SK-N-SH (cell line): ENCODE results near the gene RHOT2.

Experiments
- EP300 ChIP-seq, 2 experiments: IDR thresholded peaks; 2 replicates each; pipeline versions ENCODE4 v1.4.0 to v1.6.1; 2012; ENCODE audit warnings: borderline replicate concordance in 1 of 2, low read depth in 1 of 2, low read length in 1 of 2
- EZH2phosphoT487 ChIP-seq: fragments of 200-600 bp; sonication (generic); IDR thresholded peaks from 2 replicates; pipeline ENCODE4 v1.6.1; 2017; ENCODE audit warnings: low read depth, mixed run types, mild to moderate bottlenecking, antibody characterized with exemption, moderate library complexity, borderline replicate concordance
- GABPA ChIP-seq: IDR thresholded peaks from 2 replicates; pipeline ENCODE4 v1.4.0; 2012; ENCODE audit warnings: low read depth, mild to moderate bottlenecking
- POLR2AphosphoS5 ChIP-seq: IDR thresholded peaks from 2 replicates; pipeline ENCODE4 v1.6.1; 2012; ENCODE audit warnings: low read depth, low read length
- RXRA ChIP-seq: IDR thresholded peaks from 2 replicates; pipeline ENCODE4 v1.4.0; 2012; ENCODE audit warnings: low read depth, mild to moderate bottlenecking, borderline replicate concordance
- SMC3 ChIP-seq: IDR thresholded peaks from 2 replicates; pipeline ENCODE4 v1.6.1; 2012; ENCODE audit warnings: low read depth, low read length, improper control_type of control experiment
- TCF12 ChIP-seq: IDR thresholded peaks from 2 replicates; pipeline ENCODE4 v1.4.0; 2012
- TF ChIP-seq, protein P1 (sequence below): IDR thresholded peaks from 2 replicates; pipeline ENCODE4 v1.4.0; 2012; ENCODE audit warnings: low read depth
- TF ChIP-seq, protein P2 (sequence below): fragments of 200-600 bp; sonication (generic); IDR thresholded peaks from 2 replicates; pipeline ENCODE4 v1.6.1; 2017; ENCODE audit warnings: antibody characterized with exemption, mild to moderate bottlenecking, moderate library complexity
- TF ChIP-seq, protein P3 (sequence below): IDR thresholded peaks from 2 replicates; pipeline ENCODE4 v1.4.0; 2012; ENCODE audit warnings: low read depth, borderline replicate concordance
- TF ChIP-seq, protein P4 (sequence below): fragments of 150-350 bp; IDR thresholded peaks from 2 replicates; pipeline ENCODE4 v1.6.1; 2017; ENCODE audit warnings: antibody characterized with exemption, low read length, low read depth, borderline replicate concordance
- TF ChIP-seq, protein P5 (sequence below): IDR thresholded peaks from 2 replicates; pipeline ENCODE4 v1.6.1; 2012; ENCODE audit warnings: mild to moderate bottlenecking, low read depth, low read length, moderate library complexity

DNA sequence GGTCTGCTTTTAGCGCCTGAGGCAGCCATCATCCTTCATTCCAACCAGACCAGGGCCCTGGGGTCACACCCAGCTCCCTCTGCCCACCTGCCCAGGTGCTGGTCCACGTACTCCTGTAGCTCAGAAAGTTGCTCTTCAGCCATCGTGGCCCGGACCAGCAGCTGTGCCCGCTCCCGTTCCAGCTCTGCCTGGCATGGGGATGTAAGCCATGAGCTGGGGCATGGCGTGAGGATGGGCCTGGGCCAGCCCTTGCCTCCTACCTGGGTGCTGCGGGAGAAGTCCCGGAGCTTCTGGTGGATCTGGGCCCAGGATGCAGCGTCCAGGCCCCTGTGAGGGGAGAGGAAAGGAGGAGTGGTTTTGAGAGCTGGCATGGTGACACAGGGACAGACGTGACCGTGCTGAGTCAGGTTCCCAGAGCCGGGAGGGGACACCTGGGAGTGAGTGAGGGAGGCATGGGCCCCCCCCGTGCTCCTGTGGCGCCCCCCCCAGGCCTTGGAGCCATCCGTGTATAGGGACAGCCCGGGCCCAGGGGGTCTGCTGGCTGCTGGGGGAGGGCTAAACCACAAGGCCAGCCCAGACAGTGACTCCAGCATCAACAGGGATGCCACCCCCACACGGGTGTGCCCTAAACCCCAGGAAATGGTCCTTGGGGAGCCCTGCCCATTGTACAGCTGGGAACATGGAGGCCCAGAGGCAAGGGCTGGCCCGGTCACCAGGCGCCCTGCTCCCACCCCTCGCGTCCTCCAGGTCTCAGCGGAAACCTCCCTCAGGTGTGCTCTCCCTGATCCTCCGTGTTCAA lies 55.1 kb downstream of the RHOT2 start:
- TF ChIP-seq EZH2phosphoT487 (no peak), TCF12 (no peak), EP300 (IDR thresholded peaks at IDR 0.05; ENCODE audit: borderline replicate concordance in 1 of 2, low read depth in 1 of 2, low read length in 1 of 2) (no peak), SMC3 (no peak), GABPA (no peak), POLR2AphosphoS5 (no peak), RXRA (no peak)
- TF ChIP-seq, protein P1, sequence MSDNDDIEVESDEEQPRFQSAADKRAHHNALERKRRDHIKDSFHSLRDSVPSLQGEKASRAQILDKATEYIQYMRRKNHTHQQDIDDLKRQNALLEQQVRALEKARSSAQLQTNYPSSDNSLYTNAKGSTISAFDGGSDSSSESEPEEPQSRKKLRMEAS, result no peak
- TF ChIP-seq, protein P2, sequence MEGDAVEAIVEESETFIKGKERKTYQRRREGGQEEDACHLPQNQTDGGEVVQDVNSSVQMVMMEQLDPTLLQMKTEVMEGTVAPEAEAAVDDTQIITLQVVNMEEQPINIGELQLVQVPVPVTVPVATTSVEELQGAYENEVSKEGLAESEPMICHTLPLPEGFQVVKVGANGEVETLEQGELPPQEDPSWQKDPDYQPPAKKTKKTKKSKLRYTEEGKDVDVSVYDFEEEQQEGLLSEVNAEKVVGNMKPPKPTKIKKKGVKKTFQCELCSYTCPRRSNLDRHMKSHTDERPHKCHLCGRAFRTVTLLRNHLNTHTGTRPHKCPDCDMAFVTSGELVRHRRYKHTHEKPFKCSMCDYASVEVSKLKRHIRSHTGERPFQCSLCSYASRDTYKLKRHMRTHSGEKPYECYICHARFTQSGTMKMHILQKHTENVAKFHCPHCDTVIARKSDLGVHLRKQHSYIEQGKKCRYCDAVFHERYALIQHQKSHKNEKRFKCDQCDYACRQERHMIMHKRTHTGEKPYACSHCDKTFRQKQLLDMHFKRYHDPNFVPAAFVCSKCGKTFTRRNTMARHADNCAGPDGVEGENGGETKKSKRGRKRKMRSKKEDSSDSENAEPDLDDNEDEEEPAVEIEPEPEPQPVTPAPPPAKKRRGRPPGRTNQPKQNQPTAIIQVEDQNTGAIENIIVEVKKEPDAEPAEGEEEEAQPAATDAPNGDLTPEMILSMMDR, result no peak
- TF ChIP-seq, protein P3, sequence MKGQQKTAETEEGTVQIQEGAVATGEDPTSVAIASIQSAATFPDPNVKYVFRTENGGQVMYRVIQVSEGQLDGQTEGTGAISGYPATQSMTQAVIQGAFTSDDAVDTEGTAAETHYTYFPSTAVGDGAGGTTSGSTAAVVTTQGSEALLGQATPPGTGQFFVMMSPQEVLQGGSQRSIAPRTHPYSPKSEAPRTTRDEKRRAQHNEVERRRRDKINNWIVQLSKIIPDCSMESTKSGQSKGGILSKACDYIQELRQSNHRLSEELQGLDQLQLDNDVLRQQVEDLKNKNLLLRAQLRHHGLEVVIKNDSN, result no peak
- TF ChIP-seq, protein P4, sequence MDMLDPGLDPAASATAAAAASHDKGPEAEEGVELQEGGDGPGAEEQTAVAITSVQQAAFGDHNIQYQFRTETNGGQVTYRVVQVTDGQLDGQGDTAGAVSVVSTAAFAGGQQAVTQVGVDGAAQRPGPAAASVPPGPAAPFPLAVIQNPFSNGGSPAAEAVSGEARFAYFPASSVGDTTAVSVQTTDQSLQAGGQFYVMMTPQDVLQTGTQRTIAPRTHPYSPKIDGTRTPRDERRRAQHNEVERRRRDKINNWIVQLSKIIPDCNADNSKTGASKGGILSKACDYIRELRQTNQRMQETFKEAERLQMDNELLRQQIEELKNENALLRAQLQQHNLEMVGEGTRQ, result no peak
- TF ChIP-seq, protein P5, sequence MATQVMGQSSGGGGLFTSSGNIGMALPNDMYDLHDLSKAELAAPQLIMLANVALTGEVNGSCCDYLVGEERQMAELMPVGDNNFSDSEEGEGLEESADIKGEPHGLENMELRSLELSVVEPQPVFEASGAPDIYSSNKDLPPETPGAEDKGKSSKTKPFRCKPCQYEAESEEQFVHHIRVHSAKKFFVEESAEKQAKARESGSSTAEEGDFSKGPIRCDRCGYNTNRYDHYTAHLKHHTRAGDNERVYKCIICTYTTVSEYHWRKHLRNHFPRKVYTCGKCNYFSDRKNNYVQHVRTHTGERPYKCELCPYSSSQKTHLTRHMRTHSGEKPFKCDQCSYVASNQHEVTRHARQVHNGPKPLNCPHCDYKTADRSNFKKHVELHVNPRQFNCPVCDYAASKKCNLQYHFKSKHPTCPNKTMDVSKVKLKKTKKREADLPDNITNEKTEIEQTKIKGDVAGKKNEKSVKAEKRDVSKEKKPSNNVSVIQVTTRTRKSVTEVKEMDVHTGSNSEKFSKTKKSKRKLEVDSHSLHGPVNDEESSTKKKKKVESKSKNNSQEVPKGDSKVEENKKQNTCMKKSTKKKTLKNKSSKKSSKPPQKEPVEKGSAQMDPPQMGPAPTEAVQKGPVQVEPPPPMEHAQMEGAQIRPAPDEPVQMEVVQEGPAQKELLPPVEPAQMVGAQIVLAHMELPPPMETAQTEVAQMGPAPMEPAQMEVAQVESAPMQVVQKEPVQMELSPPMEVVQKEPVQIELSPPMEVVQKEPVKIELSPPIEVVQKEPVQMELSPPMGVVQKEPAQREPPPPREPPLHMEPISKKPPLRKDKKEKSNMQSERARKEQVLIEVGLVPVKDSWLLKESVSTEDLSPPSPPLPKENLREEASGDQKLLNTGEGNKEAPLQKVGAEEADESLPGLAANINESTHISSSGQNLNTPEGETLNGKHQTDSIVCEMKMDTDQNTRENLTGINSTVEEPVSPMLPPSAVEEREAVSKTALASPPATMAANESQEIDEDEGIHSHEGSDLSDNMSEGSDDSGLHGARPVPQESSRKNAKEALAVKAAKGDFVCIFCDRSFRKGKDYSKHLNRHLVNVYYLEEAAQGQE, result no peak
